Breast epithelium (tissue), 3 donors: Measurements from ENCODE around the gene DCP1A.

ENCODE experiments used
- POLR2A ChIP-seq: fragments of 450-650 bp; IDR thresholded peaks from one replicate; pipeline ENCODE4 v1.6.1; 2016; ENCODE audit warnings: antibody characterized with exemption, mild to moderate bottlenecking, moderate library complexity
- POLR2AphosphoS5 ChIP-seq, 3 donors: sonication (generic); formaldehyde crosslinking; IDR thresholded peaks; one replicate each; pipeline ENCODE4 v1.6.1; 2017; ENCODE audit warnings: antibody characterized with exemption in 3 of 3
- TF ChIP-seq, protein P1 (sequence below), 3 donors: fragments of 450-650 bp; IDR thresholded peaks; one replicate each; pipeline ENCODE4 v1.5.1; 2016 to 2017; ENCODE audit warnings: antibody characterized with exemption in 3 of 3, mild to moderate bottlenecking in 3 of 3, moderate library complexity in 3 of 3

- TF ChIP-seq POLR2A (no peak), POLR2AphosphoS5 (IDR thresholded peaks at IDR 0.05) (no peak)
- TF ChIP-seq, protein P1, sequence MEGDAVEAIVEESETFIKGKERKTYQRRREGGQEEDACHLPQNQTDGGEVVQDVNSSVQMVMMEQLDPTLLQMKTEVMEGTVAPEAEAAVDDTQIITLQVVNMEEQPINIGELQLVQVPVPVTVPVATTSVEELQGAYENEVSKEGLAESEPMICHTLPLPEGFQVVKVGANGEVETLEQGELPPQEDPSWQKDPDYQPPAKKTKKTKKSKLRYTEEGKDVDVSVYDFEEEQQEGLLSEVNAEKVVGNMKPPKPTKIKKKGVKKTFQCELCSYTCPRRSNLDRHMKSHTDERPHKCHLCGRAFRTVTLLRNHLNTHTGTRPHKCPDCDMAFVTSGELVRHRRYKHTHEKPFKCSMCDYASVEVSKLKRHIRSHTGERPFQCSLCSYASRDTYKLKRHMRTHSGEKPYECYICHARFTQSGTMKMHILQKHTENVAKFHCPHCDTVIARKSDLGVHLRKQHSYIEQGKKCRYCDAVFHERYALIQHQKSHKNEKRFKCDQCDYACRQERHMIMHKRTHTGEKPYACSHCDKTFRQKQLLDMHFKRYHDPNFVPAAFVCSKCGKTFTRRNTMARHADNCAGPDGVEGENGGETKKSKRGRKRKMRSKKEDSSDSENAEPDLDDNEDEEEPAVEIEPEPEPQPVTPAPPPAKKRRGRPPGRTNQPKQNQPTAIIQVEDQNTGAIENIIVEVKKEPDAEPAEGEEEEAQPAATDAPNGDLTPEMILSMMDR (IDR thresholded peaks at IDR 0.05) = no peak
Measured at GRCh38 chr3:53234841-53235232, 112.5 kb downstream of the DCP1A start.
